HG02678 (cell line): Measurements from ENCODE around the gene MOB3B.
"Not testable (repeated sequence)": the region's sequence is repeated elsewhere in the genome, so short reads cannot be mapped to it uniquely, and the experiment has no call there.

ENCODE experiments used
- ATAC-seq: cut with Tn5 transposase; IDR thresholded peaks from one replicate; pipeline ENCODE4 v1.9.1; 2021; ENCODE audit warnings: mild to moderate bottlenecking, moderate library complexity; ENCODE audit not compliant: unreplicated experiment

Gene MOB3B

DNA sequence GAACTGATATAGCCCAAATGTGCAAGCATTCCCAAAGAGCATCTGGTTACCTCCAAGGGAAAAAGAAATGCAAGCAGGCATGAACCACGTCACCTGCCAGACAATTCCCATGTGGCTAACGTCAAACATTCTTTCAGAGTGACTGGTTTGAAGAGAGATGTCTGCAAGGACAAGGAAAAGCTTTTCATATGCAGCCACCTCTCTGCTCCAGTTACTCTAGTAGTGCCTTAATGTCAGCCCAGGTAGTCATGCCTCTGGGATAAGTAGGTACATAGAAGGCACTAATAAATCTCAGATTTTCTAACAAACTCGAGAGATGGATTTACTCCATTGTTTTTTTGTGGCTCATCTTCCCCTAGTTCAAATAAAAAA lies 102.4 kb downstream of the MOB3B start:
- ATAC-seq = no peak

DNA sequence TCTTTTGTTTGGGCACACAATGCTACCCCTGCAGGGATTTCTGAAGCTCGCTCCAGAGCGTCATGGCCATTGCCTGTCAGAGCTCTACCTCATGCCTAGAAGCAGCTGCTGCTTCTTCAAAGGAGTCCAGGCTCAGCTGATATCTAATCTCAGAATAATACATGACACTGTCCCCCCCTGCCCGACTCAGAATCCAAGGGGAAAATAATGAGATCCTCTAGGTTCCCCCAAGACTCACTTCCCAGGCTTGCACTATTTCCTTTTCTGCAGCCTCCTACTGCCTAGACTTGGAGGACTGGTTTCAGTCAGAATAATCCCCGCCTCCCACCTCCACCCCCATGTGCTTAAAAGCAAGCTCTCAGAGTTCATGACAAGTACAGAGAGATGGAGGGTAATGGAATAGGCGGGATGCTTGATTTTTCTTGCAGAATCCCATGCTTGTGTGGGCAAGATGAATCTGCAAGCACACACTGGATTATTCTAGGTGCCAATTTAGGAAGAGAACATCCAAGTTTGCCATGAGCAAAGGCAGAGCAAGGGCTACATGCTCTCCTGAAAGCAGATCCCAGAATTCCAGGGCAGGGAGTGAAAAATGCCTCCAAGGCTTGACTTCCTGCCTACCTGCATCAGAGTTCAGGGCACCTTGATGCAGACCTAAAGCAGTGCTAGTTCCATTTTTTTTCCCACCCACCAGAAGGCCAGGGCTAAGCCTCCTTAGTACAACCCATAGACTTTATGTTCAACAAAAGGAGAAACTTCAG lies 102.9 kb downstream of the MOB3B start:
- no peak for ATAC-seq

DNA sequence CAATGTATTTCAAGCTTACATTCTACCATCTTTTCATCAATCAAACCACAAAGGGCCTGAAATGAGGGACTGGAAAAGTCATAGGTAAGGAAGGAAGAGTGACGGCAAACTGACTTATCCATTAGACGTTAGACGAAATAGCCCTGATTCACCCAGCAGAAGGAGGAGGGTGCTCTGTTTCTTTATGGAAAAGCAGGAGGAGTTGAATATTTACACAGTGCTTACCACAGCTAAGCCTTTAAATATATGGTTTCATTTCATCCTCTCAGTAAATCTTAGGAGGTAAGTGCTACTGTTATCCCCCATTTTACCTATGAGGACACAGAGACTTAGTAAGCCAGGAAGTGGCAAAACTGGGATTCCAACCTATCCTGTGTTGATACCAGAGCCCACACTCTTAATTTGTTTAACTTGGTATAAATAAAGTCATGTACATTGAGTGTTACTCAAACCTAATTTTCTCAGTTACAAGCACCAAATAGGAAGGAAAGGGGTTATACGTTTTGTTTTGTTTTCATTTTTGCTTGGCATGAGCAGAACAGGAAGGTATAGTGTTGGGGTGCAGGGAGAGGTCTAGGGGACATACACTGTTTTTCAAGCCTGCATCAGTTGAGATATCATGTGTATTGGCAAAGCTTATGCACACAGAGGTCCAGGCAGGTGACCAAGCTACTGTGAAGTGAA lies 103.6 kb downstream of the MOB3B start:
- no peak for ATAC-seq

DNA sequence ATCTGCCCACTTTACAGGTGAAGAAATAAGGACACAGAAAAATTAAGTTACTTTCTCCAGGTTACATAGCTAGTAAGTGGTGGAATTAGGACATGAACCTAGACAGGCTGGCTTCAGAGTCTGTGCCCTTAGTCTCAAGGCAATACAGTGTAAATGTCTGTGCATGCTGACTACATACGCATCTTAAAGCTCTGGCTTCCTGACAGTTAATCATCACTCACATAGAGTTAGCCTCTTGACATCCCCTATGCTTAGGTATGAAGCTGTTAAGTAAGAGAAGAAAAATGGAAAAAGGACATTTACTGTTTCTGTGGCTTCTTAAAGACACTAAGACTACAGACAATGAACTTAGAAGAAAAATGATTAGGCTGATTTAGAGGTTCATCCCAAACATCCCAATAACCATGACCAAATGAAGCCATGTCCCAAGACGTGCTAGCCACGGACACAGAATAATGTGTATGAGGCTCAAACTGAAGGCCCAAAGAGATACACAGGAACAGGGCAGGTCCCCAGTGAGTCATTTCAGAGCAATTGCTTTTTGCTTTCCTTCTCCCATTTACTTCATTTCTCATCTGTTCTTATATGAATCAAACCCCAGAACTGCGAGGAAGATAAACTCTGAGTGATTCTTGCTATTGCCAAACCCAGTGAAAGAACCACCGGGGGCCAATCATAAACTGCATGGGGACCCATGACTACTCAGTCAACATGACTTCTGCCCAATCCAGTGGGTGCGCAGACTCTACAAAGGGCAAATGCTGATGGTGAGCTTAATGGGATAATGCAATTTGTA lies 105.5 kb downstream of the MOB3B start:
- ATAC-seq = no peak

DNA sequence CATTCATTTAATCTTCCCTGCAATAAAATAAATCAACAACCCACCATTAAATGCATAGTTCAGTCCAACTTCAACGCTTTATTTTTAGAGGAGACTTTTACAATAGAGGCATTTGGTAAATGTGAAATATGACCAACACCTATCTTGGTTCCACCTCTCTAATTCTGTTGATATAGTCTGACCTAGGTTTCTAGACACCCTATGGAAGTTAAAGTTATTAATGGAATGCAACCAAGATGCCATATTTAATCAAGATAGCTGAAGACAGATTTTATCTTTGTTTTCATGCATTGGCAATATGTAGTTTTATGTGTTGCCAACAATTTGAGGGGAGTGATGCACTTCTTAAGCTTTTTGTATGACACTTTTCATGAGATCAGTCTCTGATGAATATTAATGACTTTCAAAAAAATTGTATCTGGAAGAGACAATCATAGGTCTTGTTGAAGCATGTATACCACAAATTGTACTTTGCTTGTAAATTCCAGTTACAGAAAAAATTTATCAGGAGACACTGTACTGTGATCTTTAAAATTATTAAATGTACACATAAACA lies 107.3 kb downstream of the MOB3B start:
- no peak for ATAC-seq

DNA sequence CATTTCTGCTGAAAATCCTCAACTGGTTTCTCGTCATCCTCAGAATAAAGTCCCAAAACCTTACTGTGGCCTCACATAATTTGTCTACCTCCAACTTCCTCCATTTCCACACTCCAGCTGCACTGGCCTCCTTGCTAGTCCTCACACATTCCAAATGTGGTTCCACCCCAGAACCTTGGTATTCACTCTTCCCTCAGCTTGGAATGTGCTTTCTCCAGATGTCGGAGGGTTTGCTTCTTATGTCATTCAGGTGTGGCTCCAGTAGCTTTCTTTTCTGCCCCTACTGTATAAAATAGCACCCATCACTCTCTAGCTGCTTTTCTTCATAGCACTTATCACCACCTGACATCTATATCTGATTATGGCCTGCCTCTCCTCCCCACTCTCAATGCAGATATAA lies 108.0 kb downstream of the MOB3B start:
- no peak for ATAC-seq

DNA sequence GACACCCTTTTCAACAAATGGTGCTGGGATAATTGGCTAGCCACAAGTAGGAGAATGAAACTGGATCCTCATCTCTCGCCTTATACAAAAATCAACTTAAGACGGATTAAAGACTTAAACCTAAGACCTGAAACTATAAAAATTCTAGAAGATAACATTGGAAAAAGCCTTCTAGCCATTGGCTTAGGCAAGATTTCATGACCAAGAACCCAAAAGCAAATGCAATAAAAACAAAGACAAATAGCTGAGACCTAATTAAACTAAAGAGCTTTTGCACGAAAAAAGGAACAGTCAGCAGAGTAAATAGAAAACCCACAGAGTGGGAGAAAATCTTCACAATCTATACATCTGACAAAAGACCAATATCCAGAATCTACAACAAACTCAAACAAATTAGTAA lies 110.1 kb downstream of the MOB3B start:
- ATAC-seq = not testable (repeated sequence)

DNA sequence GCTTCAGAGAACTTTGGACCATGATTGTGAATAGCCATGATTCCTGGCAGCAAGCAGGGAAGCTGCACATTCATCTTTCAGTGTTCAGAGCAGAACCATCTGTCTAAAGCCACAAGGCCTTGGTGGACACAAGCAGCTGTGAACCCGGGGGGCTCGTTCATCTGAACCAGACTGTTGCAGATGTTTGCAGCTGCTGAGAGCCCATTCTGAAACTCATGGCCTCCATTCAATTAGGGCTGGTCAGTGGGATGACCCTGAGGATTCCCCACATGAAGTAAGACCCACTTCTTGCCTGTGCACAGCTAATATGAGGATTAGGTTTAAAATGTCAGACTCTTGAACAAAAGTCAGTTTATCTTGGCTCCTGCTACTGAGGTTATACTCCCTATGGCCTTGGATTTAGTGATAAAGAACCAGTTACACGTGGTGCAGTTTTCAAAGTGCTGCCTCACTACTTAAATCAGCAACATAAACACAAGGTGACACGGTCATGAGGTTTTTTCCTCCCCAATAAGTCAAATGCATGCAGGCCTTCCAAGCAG lies 115.3 kb downstream of the MOB3B start:
- no peak for ATAC-seq

DNA sequence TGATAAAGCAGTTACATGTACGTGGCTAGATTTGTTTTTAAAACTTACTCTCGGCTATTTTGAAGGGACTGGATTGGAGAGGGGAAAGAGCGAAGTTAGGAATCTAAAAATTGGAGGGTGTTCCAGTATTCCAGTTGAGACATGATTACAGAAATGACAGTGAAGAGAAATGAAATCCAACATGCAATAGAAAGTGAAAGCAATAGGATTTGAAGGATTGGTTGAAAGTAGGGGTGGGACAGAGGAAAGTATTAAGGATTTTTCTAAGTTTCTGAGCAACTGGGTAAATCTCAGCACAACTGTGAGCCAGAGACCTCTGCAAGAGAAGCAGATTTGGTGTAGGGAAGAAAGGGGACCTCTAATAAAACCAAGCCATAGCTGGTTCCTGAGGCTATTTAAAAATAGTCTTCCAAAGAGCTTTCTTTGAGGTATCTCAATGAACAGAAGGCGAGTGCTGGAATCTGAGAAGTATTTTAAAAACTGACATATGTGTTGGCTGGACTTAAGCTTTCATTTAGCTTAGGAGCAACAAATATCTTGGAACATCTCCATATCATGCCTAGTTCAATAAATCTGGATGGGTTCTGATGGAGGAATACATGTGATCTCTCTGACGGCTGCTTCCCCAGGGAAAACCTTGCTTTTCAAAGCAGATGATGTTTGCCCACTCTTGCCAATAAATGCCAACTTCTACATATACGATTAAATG lies 115.9 kb downstream of the MOB3B start:
- no peak for ATAC-seq

DNA sequence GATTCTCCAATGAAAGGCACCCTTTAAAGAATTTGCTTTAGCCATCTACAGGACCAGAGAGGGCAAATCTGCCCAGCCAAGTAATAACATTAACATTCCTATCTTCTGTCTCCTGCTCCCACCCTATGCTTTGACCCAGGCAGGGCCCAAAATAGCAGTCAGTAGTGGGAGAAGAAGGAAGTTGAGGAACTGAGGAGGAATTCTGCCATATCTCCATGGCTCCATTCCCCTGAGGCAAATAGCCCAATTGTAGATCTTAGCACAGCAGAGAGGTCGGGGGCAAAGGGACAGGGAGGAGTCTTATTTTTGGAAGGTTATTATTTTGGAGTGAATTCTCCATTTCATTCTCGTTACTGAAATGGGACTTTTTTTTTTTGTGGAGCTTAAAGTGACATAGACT lies 116.7 kb downstream of the MOB3B start:
- no peak for ATAC-seq

DNA sequence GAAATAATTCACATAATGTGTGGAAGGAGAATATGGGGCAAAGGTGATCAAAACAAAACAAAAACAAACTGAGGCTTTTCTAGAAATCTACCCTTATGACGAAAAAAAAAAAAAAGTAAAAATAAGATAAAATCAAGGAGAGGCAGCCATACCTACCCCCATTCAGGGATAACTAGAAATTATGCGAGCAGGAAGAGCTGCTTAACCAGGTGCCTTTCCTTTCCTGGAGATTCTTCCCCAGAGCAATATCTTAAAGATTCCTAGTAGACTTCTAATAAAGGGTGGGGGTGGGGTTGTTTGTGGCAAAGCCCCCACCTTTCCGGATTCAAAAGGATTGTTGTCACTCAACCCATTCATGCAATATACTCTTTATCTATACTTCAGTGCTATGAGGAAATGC lies 117.5 kb downstream of the MOB3B start:
- no peak for ATAC-seq

DNA sequence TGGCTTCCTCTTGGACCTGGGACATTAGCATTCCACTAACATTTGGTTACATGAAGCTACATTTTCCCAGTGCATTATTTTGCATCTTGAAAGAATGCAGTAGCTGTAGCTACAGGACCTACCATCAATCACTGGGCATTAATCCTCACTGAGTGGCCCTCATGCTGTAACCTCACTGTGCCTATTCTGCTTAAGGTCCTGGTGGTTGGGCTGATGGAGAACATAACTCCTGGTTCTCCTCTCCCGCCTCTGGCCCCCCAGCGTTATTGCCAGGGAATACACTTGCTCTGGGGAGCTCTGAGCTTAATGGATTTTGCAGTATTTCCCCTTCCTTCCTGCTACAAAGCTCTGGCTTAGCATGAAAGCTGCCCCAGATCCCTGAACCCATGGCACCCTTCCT lies 121.1 kb downstream of the MOB3B start:
- ATAC-seq = no peak

DNA sequence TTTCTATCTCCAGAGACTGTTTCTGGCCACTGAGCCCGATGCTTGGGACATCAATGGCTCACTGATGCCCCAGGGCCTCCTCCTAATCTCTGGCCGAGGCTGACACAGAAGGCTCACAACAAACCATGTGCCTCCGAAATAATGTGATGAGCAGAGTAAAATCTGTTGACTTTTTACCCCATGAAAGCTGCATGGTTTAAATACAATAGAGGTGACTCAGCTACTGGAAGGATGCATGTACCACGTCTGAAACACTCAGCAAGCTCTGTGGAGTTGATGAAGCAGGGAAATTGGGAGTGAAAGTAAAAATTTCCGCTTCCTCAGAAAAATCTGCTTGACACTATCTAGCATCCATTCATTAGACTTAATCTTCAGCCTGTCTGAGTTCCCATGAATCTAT lies 121.6 kb downstream of the MOB3B start:
- no peak for ATAC-seq

DNA sequence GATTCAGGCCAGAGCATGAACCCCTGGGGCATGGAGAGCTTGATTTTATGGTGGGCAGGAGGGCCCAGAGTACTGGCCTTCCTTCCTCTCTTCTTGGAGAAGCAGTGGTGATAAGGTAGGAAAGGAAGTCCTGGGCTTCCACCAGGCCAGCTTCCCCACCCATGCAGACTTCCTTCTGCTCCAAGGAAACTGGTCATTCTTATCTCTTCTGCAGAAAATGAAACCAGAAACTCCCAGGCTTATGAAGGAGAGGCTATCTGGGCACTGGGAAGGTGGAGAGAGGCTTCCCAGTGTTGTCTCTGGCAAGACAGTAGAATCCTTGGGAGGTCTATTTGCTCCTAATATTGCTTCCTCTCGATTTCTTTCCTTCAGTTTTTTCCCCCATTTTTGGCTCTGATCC lies 122.1 kb downstream of the MOB3B start:
- no peak for ATAC-seq

DNA sequence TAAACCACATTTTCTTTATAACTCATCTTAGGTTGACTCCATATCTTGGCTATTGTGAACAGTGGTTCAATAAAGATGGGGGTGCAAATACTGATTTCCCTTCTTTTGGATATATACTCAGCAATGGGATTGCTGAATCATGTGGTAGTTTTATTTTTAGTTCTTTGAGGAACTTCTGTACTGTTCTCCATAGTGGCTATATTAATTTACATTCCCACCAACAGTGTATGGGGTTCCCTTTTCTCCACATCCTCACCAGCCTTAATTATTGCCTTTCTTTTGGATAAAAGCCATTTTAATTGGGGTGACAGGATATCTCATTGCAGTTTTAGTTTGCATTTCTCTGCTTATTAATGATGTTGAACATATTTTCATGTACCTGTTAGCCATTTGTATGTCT lies 125.0 kb downstream of the MOB3B start:
- ATAC-seq = no peak

DNA sequence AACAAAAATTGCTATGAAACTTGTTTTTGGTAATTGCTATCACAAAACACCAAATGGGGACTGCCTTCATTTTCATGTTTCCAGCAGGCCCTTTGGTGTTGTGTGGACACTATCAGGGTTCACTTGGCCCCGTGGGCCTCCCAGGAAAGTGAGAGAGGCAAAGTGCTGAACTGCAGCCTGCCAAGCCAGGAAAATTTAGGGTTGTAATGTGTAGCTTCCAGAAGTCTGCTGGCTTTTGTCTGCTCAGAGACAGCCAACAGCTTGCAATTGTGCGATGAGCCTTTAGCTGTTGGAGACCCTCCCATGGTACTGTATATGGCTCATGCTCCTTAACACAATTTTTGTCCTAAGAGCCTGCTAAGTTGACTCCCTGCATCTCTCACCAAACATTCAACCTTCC lies 127.0 kb downstream of the MOB3B start:
- ATAC-seq = no peak

DNA sequence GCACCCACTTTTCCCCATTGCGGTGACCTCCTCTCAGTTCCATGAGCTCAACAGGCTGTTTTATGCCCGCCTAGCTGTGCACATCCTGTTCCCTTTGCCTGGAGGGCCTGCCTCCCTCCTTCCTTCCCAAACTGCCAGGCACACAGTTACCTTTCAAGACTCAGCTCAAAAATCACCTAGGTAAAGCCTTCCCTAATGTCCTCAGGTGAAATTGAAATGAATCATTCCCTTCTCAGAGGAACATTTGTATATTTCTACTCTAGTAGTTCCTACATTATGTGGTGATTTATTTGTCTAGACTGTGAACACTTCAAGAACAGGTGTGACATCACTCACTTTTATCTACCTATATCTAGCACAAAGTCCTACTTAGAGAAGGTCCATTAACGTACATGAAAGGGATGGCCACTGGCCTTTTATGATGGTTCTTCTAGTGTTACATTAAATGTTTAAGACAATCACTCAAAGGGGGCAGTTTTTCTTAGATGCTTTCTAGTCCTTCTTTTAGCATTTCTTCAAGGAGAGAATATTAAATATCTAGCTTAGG lies 129.2 kb downstream of the MOB3B start:
- no peak for ATAC-seq

DNA sequence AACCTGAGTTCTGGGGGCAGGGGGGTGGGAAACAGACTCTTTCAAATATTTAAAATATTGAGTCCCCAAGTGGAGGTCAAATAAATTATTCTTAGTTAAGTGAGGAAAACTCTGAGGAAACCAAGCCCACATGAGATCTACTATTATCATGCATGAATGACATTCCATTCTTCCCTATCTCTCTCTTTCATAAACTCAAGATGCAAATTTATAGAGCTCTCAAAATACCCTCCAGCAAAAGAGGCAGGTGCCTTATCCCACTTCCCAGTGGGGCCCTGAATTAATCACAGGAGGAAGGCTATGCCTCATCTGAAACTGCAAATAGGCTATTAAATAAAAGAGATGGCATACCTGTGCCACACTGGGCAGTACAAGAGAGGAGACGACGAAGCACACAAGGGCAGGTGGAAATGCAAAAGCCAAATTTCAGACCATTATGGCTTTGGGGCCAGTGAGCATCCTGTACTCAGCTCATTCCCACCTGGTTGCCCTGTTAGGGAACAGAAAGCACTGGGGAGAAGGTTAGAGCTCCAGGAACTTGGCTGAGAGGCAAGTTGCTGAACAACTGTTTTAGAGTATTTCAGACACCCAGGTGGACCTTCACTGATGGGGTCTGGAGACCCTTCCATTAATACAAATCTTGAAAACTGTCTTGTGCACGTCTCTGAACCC lies 130.5 kb downstream of the MOB3B start:
- no peak for ATAC-seq

DNA sequence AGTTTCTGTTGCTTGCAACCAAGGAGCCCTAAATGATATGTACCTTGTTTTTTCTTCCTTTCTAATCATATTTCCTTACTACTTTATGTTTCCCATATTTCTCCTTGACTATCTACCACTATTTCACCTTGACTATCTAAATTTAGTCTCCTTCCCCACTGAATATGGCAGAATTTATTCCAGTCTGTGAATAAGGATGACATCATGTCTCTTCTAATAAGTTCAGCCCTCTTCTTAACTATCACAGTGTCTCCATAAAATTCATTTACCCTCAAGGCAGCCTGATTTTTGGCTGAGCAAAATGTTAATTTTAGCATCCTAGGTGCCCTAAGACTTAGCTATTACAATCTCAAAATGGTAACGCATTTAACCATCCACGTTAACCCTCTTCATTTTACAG lies 133.1 kb downstream of the MOB3B start:
- ATAC-seq = no peak

DNA sequence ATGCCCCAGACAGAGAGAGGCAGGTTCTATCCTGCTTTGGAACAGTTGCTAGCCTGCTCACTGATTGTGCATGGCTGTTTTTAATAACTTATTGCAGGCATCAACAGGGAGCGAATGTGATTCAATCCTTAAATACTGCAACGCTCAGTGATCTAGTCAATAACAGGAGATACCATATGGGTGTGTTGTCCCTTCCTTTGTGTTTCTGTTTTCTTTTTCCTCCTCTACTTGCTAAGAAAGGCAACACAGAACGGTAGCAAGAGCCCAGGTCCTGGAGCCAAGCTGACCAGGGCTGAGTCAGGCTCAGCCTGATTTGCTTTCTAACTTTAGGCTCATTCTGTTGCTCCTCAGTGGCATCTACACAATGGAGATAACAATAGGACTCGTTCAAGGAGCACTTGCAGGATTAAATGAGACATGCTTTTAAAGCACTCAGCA lies 134.1 kb downstream of the MOB3B start:
- no peak for ATAC-seq
